Measurements from ENCODE around the gene PLXNA4.

DNA sequence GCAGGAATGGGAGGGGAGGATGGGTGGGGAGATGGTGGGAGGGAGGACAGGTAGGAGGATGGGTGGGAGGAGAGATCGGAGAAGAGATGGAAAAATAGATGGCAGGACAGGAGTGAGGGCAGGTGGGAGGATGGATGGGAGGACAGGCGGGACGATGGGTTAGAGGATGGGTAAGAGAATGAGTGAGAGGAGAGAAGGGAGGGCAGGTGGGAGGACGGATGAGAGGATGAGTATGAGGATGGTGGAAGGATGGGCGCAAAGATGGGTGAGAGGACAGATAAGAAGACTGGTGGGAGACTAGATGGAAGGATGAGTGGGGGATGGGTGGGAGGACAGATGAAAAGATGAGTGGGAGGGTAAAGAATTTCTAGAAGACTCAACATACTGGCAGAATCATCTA, 438.6 kb downstream of the PLXNA4 start:
- TF ChIP-seq, protein P1, sequence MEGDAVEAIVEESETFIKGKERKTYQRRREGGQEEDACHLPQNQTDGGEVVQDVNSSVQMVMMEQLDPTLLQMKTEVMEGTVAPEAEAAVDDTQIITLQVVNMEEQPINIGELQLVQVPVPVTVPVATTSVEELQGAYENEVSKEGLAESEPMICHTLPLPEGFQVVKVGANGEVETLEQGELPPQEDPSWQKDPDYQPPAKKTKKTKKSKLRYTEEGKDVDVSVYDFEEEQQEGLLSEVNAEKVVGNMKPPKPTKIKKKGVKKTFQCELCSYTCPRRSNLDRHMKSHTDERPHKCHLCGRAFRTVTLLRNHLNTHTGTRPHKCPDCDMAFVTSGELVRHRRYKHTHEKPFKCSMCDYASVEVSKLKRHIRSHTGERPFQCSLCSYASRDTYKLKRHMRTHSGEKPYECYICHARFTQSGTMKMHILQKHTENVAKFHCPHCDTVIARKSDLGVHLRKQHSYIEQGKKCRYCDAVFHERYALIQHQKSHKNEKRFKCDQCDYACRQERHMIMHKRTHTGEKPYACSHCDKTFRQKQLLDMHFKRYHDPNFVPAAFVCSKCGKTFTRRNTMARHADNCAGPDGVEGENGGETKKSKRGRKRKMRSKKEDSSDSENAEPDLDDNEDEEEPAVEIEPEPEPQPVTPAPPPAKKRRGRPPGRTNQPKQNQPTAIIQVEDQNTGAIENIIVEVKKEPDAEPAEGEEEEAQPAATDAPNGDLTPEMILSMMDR (IDR thresholded peaks at IDR 0.05; ENCODE audit: insufficient read depth, low read depth, low read length), result no peak
- no peak for TF ChIP-seq EZH2 (IDR thresholded peaks at IDR 0.05; ENCODE audit: insufficient read depth, low read length)

All from astrocyte (in vitro differentiated cells and primary cell).